Activated B cell treated with CpG ODN at 0.5 μM for 24 hours (primary cell): ENCODE results near the gene NPDC1. TPM values are rescaled to one million over a fixed set of nuclear protein-coding genes. Genes with fewer than 3 reads are reported as not detected.
A peak's percentile ranks its signal among the peaks of the same experiment; 100 is the strongest.

Experiments
- ATAC-seq: fragments of 200-7000 bp; cut with Tn5 transposase; one replicate; pipeline ENCODE4 v1.10.0; 2021; ENCODE audit warnings: low read depth, mild to moderate bottlenecking, moderate library complexity
- CTCF ChIA-PET: fragments of 350-600 bp; sonication (Branson Sonifier 250); formaldehyde crosslinking; loops from one replicate; lab custom pipeline; 2021; ENCODE audit warnings: antibody characterized with exemption; lab: Charles Lee
- POLR2A ChIA-PET: fragments of 350-600 bp; sonication (Branson Sonifier 250); formaldehyde crosslinking; loops from one replicate; lab custom pipeline; 2021; ENCODE audit warnings: antibody characterized with exemption; lab: Charles Lee
- DNase-seq: peaks from one replicate; pipeline ENCODE4 v3.0.0; 2022
- H3K27ac Mint-ChIP-seq: one replicate; pipeline ENCODE4 v1.8.0; 2020; ENCODE audit warnings: mixed read lengths
- H3K27me3 Mint-ChIP-seq: one replicate; pipeline ENCODE4 v1.8.0; 2021; ENCODE audit warnings: mixed read lengths
- H3K36me3 Mint-ChIP-seq: one replicate; pipeline ENCODE4 v1.8.0; 2021; ENCODE audit warnings: low read depth, mixed read lengths
- H3K4me1 Mint-ChIP-seq: one replicate; pipeline ENCODE4 v1.8.0; 2021; ENCODE audit warnings: mixed read lengths
- H3K4me3 Mint-ChIP-seq: one replicate; pipeline ENCODE4 v1.8.0; 2020; ENCODE audit warnings: mild to moderate bottlenecking, mixed read lengths
- H3K9me3 Mint-ChIP-seq: one replicate; pipeline ENCODE4 v1.8.0; 2020; ENCODE audit warnings: mixed read lengths
- CTCF ChIP-seq: fragments of 200-600 bp; IDR thresholded peaks from one replicate; pipeline ENCODE4 v1.8.0; 2022; ENCODE audit warnings: antibody characterized with exemption, mild to moderate bottlenecking
- intact Hi-C: fragments of 100-400 bp; cut with micrococcal nuclease; formaldehyde crosslinking; loops from one replicate; pipeline ENCODE4 v1.15.1; 2024
- total RNA-seq: library from RNA; stranded (reverse); gene quantifications from 2 replicates; pipeline ENCODE4 v1.2.3, GENCODE V29; 2022

NPDC1 gene
- total RNA-seq, 1 donor from 2014 or later: 0.18 TPM

DNA sequence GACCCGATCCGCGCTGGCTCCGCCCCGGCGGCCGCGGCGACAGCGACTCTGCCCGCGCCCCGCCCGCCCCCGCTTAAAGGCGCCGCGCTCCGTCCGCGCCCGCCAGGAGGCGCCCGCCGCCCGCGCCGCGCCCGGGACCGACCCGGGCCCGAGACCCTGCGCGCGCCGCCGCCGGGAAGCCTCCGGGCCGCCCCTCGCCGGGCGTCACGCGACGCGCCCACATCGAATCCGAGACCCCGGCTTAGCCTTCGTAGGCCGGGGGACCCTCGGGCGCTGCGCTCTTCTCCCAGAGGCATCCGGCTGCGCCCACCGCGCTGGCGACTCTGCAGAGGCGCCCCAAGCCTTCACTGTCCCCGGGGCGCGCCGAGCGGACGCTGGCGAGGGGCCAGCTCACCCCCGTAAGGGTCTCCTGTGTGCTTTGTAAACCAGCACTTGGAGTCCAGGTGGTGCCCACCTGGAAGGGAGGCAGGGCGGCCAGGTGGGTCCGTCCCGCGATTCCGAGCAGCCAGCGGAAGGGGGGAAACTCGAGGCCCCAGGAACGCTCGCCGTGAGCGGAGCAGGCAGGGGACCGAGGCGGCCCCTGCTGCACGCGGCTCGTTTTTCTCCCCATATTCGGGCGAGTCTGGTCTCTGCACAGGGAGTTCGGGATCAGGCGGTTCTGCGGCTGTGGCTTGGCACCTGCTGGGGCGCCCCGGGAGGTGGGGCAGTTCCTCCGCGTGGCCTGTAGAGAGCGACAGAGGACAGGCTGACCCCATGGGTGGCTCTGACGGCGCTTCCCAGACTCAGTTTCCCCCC is 17.5 kb downstream of the NPDC1 start:
- ChIA-PET POLR2A (interaction anchor here (0.6 to 1.5 kb wide), 5 partner anchors 25 to 212 kb away, joined by 3 to 10 read pairs (median 3); partner anchors contain the start of genes CLIC3, PAXX and TUBB4B), CTCF (interaction anchor here (0.7 to 2.5 kb wide), 25 partner anchors 8 to 256 kb away, joined by 3 to 15 read pairs (median 4); partner anchors contain the start of genes AJM1, CLIC3, PAXX and RNF224)
- Mint-ChIP-seq H3K9me3 (no peaks in the 10 kb centered on the region), H3K4me1 (peaks cover 61% of the 10 kb centered on the region), H3K4me3 (peak overlapping the region; percentile 78), H3K36me3 (no peaks in the 10 kb centered on the region), H3K27me3 (no peaks in the 10 kb centered on the region), H3K27ac (peak overlapping the region; percentile 35)
- intact Hi-C loops: loop anchor here (2.0 to 5.0 kb wide), 2 partner anchors 36 to 39 kb away; partner anchors contain the start of gene PAXX
- no peak for TF ChIP-seq CTCF
- ATAC-seq (peak; percentile 51), DNase-seq (peak; percentile 77)

DNA sequence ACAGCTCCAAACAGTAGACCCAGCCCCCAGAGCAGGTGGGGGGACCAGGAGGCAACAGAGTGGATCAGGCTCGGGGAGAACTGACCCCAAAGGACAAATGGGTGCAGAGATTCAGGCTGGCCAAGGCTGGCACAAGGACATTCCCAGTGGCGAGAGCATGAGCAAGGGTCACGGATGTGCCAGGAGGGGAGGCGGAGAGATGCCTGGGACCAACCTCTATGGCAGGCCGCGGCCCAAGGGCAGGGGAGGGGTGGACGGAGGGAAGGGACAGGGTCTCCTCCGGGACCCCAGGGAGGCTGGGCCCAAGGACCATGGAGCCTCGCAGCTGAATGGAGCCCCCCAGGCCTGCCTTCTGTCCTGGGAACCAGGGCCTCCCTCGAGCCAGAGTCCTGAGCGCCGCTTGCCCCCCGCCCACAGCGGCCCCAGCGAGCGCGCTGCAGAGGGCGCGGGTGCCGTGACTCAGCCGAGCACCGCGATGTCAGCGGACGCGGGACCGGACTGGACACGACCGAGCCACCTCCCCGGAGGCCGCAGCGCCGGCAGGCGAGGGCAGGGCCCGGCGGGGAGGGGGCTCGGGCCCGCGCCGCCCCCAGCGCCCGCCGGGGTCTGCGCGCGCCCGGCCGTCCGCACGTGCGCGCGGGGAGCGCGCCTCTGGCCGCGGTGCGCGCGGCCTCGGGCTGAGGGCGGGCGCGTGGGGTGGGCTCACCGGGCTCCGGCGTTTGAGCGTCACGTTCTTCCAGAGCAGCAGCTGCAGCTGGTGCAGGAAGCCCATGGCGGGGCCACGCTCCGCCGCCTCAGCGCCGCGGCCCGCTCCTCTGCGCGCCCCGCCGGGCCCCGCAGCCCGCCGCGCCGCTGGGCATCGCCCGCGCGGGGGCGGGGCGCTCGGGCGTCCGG is 18.4 kb downstream of the NPDC1 start, which contains the start of gene ABCA2:
TSS of gene ABCA2 (minus strand) at position 869 of the 894 bp plus-strand sequence. CDS start at position 772, 97 bp downstream.
- Mint-ChIP-seq H3K27ac (peak within 1 kb of the TSS; percentile 41), H3K27me3 (no peaks in the 10 kb centered on the region), H3K36me3 (no peaks in the 10 kb centered on the region), H3K4me1 (peaks cover 52% of the 10 kb centered on the region), H3K4me3 (peak within 1 kb of the TSS; percentile 78), H3K9me3 (no peaks in the 10 kb centered on the region)
- DNase-seq (peak; percentile 34), ATAC-seq (no peak)
- CTCF ChIA-PET: interaction anchor here (0.8 to 2.5 kb wide), 4 partner anchors 8 to 39 kb away, joined by 3 to 11 read pairs (median 5); partner anchors contain the start of gene CLIC3
- POLR2A ChIA-PET: interaction anchor here (0.6 to 1.5 kb wide), 6 partner anchors 8 to 570 kb away, joined by 3 to 5 read pairs (median 4); partner anchors contain the start of genes CLIC3, PAXX and TUBB4B
- no peak for TF ChIP-seq CTCF
- intact Hi-C loops: loop anchor here (2.0 to 5.0 kb wide), 2 partner anchors 35 to 40 kb away; partner anchors contain the start of gene PAXX

- no peak for TF ChIP-seq CTCF
- Mint-ChIP-seq H3K4me1 (peaks cover 46% of the 10 kb centered on the region), H3K4me3 (peak overlapping the region; percentile 75), H3K27ac (peak overlapping the region; percentile 41), H3K36me3 (no peaks in the 10 kb centered on the region), H3K9me3 (no peaks in the 10 kb centered on the region), H3K27me3 (no peaks in the 10 kb centered on the region)
- ATAC-seq (no peak), DNase-seq (no peak)
- CTCF ChIA-PET: interaction anchor here (0.8 to 2.1 kb wide), 3 partner anchors 8 to 79 kb away, joined by 3 to 11 read pairs (median 4); no protein-coding TSS in a partner anchor
- intact Hi-C loops: loop anchor here (5.0 kb wide), 1 partner anchor 40 kb away; no protein-coding TSS in a partner anchor
- POLR2A ChIA-PET: interaction anchor here (0.6 to 0.9 kb wide), 2 partner anchors 8 to 569 kb away, joined by 3 to 5 read pairs; no protein-coding TSS in a partner anchor
Measured at GRCh38 chr9:137026828-137027227, 19.1 kb downstream of the NPDC1 start.

DNA sequence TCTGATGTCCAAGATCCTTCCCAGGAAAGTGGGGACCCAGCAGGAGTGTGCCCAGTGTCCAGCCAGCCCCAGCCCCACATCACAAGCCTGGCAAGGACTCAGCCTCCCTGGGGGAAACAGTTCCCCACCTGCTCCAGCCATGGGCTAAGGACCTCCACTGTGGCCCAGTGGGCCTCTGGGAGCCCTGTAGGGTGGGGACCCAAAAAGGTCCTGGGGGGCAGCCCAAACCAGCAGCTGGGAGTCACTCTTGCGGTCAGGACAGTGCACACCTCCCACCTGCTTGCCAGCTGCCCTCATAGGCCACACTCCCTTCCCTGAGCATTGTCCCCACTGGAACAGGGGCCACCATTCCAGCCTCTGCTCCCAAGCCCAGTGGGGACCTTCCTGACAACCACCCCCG is 19.6 kb downstream of the NPDC1 start:
- Mint-ChIP-seq H3K4me3 (peak overlapping the region; percentile 32), H3K4me1 (peaks cover 43% of the 10 kb centered on the region), H3K36me3 (no peaks in the 10 kb centered on the region), H3K27ac (no peak overlapping the region), H3K27me3 (no peaks in the 10 kb centered on the region), H3K9me3 (no peaks in the 10 kb centered on the region)
- ChIA-PET POLR2A (no interaction called here), CTCF (interaction anchor here (1.0 to 2.1 kb wide), 4 partner anchors 9 to 78 kb away, joined by 3 to 11 read pairs (median 3); no protein-coding TSS in a partner anchor)
- DNase-seq (no peak), ATAC-seq (no peak)
- TF ChIP-seq CTCF: no peak
- intact Hi-C loops: loop anchor here (5.0 kb wide), 1 partner anchor 41 kb away; no protein-coding TSS in a partner anchor
